DOHH2 (cell line): ENCODE data around the gene HOXC9.

Experiments used
- H3F3A ChIP-seq: fragments of 200-600 bp; sonication (generic), shearing (Covaris generic); 2 replicates; pipeline ENCODE4 v1.6.0; 2016; ENCODE audit warnings: antibody characterized with exemption, mild to moderate bottlenecking; ENCODE audit not compliant: control insufficient read depth, insufficient read depth
- H3K27ac ChIP-seq: fragments of 200-600 bp; sonication (generic); 2 replicates; pipeline ENCODE4 v1.5.1; 2014; ENCODE audit warnings: low read depth, mild to moderate bottlenecking, low read length, moderate library complexity
- H3K27me3 ChIP-seq: fragments of 200-600 bp; sonication (generic); 2 replicates; pipeline ENCODE4 v1.6.1; 2014; ENCODE audit warnings: mild to moderate bottlenecking, low read length, mixed read lengths; ENCODE audit not compliant: control insufficient read depth
- H3K36me3 ChIP-seq: fragments of 200-600 bp; sonication (generic); 2 replicates; pipeline ENCODE4 v1.6.1; 2014; ENCODE audit warnings: mild to moderate bottlenecking, low read length, moderate library complexity, mixed read lengths; ENCODE audit not compliant: control insufficient read depth
- H3K4me1 ChIP-seq: fragments of 200-600 bp; sonication (generic); 2 replicates; pipeline ENCODE4 v1.6.1; 2014; ENCODE audit warnings: mild to moderate bottlenecking, low read length, mixed read lengths; ENCODE audit not compliant: control insufficient read depth
- H3K4me2 ChIP-seq: fragments of 200-600 bp; sonication (generic); 2 replicates; pipeline ENCODE4 v1.6.0; 2014; ENCODE audit warnings: mild to moderate bottlenecking, low read length, moderate library complexity
- H3K4me3 ChIP-seq: fragments of 200-600 bp; sonication (generic); 2 replicates; pipeline ENCODE4 v1.5.1; 2014; ENCODE audit warnings: mild to moderate bottlenecking, low read length, mixed read lengths
- H3K79me2 ChIP-seq: fragments of 200-600 bp; sonication (generic); 2 replicates; pipeline ENCODE4 v1.6.1; 2014; ENCODE audit warnings: mild to moderate bottlenecking, low read length, mixed read lengths; ENCODE audit not compliant: control insufficient read depth
- H3K9me2 ChIP-seq: fragments of 200-600 bp; sonication (generic); replicated peaks from 2 replicates; pipeline ENCODE4 v1.6.1; 2014; ENCODE audit warnings: mild to moderate bottlenecking, low read length, mixed read lengths; ENCODE audit not compliant: control insufficient read depth
- H3K9me3 ChIP-seq: fragments of 200-600 bp; sonication (generic); 2 replicates; pipeline ENCODE4 v1.6.1; 2014; ENCODE audit warnings: antibody characterized with exemption, low read length, mixed read lengths; ENCODE audit not compliant: control insufficient read depth, insufficient read depth
- H4K20me1 ChIP-seq: fragments of 200-600 bp; sonication (generic); 2 replicates; pipeline ENCODE4 v1.6.0; 2014; ENCODE audit warnings: low read depth, mild to moderate bottlenecking, antibody characterized with exemption, low read length, moderate library complexity; ENCODE audit not compliant: control insufficient read depth, insufficient read depth
- EZH2phosphoT487 ChIP-seq: fragments of 200-600 bp; sonication (generic); IDR thresholded peaks from 2 replicates; pipeline ENCODE4 v1.6.1; 2017; ENCODE audit warnings: borderline replicate concordance, mild to moderate bottlenecking, antibody characterized with exemption, low read length, moderate library complexity, mixed read lengths
- TF ChIP-seq, protein P1 (sequence below): fragments of 200-600 bp; sonication (generic); IDR thresholded peaks from one replicate; pipeline ENCODE4 v1.5.1; 2014; ENCODE audit warnings: antibody characterized with exemption, mild to moderate bottlenecking, low read depth, low read length; ENCODE audit not compliant: poor library complexity, severe bottlenecking

Gene HOXC9

DNA sequence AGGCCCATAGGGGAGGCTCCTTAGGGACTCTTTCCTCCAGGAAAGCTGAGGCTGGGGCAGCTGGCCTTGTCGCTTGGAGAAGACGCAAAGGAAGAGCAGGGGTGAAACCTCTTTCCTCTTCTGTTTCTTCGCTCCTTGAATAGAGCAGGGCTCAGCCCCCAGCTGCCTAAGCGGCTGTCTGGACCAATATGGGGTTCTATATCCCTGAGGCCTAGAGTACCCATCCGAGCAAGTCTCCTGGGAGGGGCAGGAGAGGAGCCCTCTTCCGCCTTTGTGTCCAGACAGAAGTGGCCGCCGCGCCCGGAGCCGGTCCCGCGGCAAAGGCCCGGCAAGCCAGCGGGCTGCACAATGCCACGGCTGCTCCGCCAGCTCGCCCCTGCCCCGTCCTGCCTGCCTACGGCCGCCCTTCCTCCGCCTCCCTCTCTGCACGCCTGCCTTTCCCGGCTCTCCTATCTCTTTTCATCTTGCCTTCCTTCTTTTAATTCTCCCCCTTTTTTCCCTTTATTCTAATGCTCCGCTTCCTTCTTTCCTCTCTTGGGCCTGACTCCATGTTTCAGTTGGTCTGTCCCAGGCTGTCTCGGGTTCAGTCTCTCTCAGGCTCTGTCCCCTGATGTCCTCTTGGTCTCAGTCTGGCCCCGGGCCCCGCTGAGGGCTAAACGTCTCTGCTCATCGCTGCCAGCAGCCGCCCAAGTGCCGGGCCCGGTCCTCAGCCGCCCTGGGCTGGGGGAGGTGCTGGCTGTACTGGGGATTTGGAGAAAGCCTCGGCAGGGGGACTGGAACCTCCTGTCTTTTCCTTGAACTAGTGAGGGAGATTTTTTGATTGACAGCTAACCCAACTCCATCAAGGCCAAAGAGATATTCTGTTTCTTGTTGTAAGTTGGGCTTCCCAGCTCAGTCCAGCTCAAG, 2.5 kb upstream of the HOXC9 start:
- no peak overlapping the region for H3K4me3 ChIP-seq
- H3K9me2 ChIP-seq, result no peaks in the 10 kb centered on the region
- TF ChIP-seq, protein P1, sequence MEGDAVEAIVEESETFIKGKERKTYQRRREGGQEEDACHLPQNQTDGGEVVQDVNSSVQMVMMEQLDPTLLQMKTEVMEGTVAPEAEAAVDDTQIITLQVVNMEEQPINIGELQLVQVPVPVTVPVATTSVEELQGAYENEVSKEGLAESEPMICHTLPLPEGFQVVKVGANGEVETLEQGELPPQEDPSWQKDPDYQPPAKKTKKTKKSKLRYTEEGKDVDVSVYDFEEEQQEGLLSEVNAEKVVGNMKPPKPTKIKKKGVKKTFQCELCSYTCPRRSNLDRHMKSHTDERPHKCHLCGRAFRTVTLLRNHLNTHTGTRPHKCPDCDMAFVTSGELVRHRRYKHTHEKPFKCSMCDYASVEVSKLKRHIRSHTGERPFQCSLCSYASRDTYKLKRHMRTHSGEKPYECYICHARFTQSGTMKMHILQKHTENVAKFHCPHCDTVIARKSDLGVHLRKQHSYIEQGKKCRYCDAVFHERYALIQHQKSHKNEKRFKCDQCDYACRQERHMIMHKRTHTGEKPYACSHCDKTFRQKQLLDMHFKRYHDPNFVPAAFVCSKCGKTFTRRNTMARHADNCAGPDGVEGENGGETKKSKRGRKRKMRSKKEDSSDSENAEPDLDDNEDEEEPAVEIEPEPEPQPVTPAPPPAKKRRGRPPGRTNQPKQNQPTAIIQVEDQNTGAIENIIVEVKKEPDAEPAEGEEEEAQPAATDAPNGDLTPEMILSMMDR, result no peak
- no peak; the same call in 1 of the 2 replicates for TF ChIP-seq EZH2phosphoT487
- peaks cover 16% of the 10 kb centered on the region for H3K4me1 ChIP-seq
- H3K4me2 ChIP-seq, result no peak overlapping the region
- H3K9me3 ChIP-seq, result no peaks in the 10 kb centered on the region
- no peaks in the 10 kb centered on the region for H3F3A ChIP-seq
- H3K36me3 ChIP-seq, result no peaks in the 10 kb centered on the region
- peaks cover 80% of the 10 kb centered on the region for H3K27me3 ChIP-seq
- no peak overlapping the region for H3K27ac ChIP-seq
- no peaks in the 10 kb centered on the region for H4K20me1 ChIP-seq
- H3K79me2 ChIP-seq, result no peaks in the 10 kb centered on the region

GRCh38 chr12:53998110-53998899, 1.7 kb upstream of the HOXC9 start:
- H3K79me2 ChIP-seq, result no peaks in the 10 kb centered on the region
- no peaks in the 10 kb centered on the region for H4K20me1 ChIP-seq
- H3K9me2 ChIP-seq, result no peaks in the 10 kb centered on the region
- no peak overlapping the region for H3K27ac ChIP-seq
- H3K4me1 ChIP-seq, result peaks cover 16% of the 10 kb centered on the region
- H3F3A ChIP-seq, result no peaks in the 10 kb centered on the region
- H3K36me3 ChIP-seq, result no peaks in the 10 kb centered on the region
- TF ChIP-seq, protein P1, result no peak
- no peak for TF ChIP-seq EZH2phosphoT487
- H3K4me3 ChIP-seq, result no peak overlapping the region
- H3K27me3 ChIP-seq, result peaks cover 80% of the 10 kb centered on the region
- no peaks in the 10 kb centered on the region for H3K9me3 ChIP-seq
- H3K4me2 ChIP-seq, result no peak overlapping the region

DNA sequence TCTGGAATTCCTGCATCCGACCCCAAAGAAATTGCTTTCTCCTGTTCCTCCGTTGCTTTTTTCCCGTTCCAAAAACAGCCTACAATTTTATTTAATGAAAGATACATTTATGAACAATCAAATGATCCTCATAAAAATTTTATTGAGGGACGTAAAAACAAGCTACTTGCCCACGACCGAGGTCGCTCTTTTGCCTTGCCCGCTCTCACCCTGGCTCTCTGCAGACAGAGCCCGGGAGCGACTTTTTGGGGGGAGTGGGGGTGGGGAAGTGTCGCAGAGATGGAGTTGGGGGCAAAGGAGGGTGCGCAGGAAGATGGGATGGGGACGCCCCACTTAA, 1.1 kb upstream of the HOXC9 start:
- H3K36me3 ChIP-seq, result no peaks in the 10 kb centered on the region
- peaks cover 16% of the 10 kb centered on the region for H3K4me1 ChIP-seq
- H3K9me3 ChIP-seq, result no peaks in the 10 kb centered on the region
- no peak overlapping the region for H3K4me3 ChIP-seq
- no peaks in the 10 kb centered on the region for H3K79me2 ChIP-seq
- peaks cover 78% of the 10 kb centered on the region for H3K27me3 ChIP-seq
- no peak overlapping the region for H3K4me2 ChIP-seq
- TF ChIP-seq, protein P1, result no peak
- TF ChIP-seq EZH2phosphoT487, result 0 out of 2 replicates have a peak, but pooled peaks have one; percentile 36
- H3F3A ChIP-seq, result no peaks in the 10 kb centered on the region
- H3K27ac ChIP-seq, result no peak overlapping the region
- H3K9me2 ChIP-seq, result no peaks in the 10 kb centered on the region
- no peaks in the 10 kb centered on the region for H4K20me1 ChIP-seq
